GM15510 (cell line): ENCODE measurements around the gene GABARAPL2.

Experiments
- POLR2A ChIP-seq: IDR thresholded peaks from 3 replicates; pipeline ENCODE4 v1.6.1; 2011; ENCODE audit warnings: borderline replicate concordance; ENCODE audit not compliant: insufficient read length; ENCODE audit errors: extremely low read depth

GABARAPL2 gene

GRCh38 chr16:75575958-75576357, 9.8 kb downstream of the GABARAPL2 start:
- no peak for TF ChIP-seq POLR2A

- TF ChIP-seq POLR2A: no peak
Measured at GRCh38 chr16:75576384-75576811, 10.2 kb downstream of the GABARAPL2 start.

GRCh38 chr16:75578212-75578611, 12.0 kb downstream of the GABARAPL2 start:
- no peak for TF ChIP-seq POLR2A

DNA sequence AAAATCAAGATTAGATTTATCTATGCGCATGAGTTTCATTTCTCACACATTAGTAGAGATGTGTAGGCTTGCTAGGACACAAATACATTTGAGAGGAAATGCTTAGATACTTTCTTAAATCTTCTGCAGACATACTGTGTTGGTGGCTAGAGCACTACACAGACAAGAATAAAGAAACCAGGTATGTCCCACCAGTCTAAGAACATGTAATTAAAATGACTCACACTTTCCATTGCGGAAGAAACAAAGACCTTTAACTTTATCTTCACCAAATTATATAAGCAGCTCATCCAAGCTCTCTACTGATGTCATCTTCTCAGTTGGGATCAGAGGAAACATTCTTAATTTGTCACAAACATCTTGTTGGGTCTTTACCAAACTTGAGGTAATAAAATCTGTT, 12.5 kb downstream of the GABARAPL2 start:
- no peak for TF ChIP-seq POLR2A

DNA sequence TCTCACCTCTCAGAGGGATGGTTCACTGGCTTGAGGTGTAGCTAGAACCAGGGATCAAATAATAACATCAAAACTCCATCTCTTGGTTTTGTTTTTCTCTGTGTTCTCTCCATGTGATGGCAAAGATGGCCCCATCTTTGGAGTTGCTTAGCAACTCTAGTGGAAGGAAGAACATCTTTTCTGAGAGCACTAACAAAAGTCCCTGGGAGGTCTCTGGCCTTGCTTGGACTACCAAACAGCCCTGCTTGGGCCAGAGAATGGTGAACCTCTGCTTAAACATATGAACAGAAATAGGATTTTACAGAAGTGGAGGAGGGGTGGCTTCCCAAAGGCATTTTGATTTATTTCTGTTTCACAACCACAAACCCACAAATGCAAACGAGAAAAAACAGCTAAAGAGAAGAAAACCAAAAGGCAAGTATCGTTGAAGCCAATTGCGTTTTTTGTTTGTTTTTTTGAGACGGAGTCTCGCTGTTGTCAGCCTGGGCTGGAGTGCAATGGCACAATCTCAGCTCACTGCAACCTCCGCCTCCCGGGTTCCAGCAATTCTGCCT, 13.2 kb downstream of the GABARAPL2 start:
- no peak for TF ChIP-seq POLR2A

- TF ChIP-seq POLR2A: no peak
Measured at GRCh38 chr16:75584108-75584507, 17.9 kb downstream of the GABARAPL2 start.

GRCh38 chr16:75588716-75589115, 22.5 kb downstream of the GABARAPL2 start:
- no peak for TF ChIP-seq POLR2A

GRCh38 chr16:75589306-75589705, 23.1 kb downstream of the GABARAPL2 start:
- no peak for TF ChIP-seq POLR2A

DNA sequence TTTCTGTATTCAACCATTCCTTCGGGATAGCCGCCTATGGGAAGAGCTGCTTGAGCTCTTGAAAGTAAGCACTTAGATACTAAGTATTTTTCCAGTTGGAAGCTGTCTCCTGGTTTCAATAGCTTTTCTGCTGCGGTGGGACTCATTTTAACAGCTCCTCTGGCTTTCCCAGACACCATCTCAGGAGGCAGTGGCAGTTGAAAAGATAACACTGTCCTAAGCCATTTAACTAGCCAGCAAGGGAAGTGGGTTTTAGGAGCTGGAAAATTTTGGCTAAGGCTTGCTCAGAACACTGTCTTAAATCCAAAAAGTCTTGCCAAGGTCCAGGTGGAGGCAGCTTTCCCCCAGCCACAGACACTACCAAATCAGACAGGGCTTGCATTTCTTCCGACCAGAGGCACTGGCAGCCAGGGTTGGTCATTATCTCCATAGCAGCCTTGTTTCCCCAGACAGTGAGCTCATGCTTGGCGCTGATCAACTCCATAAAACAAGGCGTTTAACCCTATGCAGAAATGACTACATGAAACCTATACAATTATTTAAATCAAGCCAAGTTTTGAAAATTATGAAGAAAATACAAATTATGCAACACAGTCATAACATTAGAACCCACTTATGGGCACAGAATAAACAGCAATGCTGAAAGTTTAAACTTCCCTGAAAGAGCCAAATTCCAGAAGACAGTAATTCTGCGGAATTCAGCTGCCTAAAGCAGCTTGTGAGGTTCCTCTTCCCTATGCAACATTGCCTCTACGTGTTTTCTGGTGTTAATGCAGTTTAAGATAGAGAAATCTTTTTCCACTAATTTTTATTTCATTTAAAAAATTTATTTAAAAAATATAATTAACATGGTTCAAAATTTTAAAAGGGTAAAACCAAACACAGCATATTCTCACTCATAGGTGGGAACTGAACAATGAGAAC, 25.0 kb downstream of the GABARAPL2 start:
- TF ChIP-seq POLR2A: no peak

GRCh38 chr16:75593308-75593707, 27.1 kb downstream of the GABARAPL2 start:
- TF ChIP-seq POLR2A: no peak

DNA sequence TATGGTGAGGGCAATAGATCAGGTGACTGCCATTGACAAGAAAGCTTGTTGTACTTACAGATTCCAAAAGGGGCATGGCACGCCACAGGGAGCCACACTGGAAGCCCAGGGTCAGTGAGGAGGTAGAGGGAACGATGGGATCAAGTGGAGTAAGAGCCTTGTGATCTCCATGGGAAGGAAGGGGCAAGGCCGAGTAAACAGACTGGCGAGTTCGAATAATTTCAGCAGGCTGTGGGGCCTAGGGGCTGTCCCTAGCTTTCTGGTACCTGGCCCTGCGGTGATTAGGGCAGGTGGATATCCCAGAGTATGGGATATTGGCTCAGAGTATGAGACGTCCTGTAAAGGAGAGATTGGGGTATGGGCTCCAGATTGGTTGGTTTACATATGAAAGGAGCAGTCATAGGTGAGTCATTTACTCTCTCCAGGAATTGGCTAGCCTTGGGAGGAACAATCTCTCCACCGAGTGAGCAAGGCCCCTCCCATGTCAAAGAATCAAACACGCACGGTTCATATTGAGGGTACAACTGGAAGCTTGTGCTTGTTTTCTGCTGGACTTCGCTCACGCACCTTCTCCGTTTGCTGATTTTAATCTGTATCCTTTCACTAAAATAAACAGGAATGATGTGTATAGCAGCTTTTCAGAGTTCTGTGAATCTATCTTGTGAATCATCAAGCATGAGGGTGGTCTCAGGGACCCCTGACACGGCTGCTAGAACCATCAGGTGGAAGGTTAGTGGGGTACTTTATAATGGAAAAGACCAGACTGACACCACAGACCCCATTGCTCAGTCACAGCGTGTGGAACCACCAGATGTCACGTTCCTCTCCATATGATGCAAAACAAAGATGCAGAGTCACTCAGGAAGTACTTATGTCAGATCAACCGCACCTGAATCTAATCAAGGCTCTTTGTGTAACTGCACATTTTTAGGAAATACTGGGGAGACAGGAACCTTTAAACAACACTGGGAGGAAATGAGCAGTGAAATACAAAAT, 27.9 kb downstream of the GABARAPL2 start:
- TF ChIP-seq POLR2A: no peak

GRCh38 chr16:75599452-75600277, 33.5 kb downstream of the GABARAPL2 start:
- TF ChIP-seq POLR2A: no peak

DNA sequence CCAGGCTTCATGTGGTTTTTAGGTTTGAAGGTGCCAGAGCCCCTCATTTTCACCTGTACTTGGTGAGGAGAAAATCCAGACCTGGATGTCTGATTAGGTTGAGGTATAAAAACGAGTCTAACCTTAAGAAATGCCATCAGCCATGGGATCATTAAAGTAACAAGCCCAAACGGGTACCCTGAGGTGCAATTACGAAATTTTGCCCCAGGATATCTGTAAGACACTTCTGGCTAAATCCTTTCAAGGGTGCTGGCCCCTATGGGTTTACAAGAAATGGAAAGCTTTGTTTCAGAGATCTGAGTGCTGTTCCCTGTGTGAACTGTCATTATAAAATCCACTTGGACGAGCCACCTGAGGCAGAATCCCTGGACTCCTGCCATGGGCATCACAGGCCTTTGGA, 37.1 kb downstream of the GABARAPL2 start:
- no peak for TF ChIP-seq POLR2A

DNA sequence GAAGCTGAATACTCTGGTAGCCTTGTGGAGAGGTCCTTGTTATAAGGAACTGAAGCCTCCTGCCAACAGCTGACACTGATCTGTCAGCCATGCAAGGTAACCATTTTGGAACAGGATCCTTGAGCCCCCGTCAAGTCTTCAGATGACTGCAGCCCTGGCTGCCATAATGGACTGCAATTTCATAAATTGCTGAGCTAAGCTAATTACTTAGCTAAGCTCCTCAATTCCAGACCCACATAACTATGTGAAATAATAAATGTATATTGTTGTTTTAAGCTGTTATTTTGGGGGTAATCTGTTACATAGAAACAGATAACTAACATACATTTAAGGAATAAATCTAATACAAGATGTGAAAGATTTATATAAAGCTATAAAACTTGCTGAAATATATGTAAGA, 40.3 kb downstream of the GABARAPL2 start:
- TF ChIP-seq POLR2A: no peak
